Measurements from ENCODE around the gene RMI2.
"Not testable (repeated sequence)": the region's sequence is repeated elsewhere in the genome, so short reads cannot be mapped to it uniquely, and the experiment has no call there.

The RMI2 gene

GRCh38 chr16:11370932-11371279 lies 25.6 kb downstream of the RMI2 start:
- not testable (repeated sequence) for DNase-seq; H3K23ac ChIP-seq (ENCODE audit: low read length); H3K4me2 ChIP-seq (ENCODE audit: low read length); H3K4ac ChIP-seq (ENCODE audit: low read depth, low read length); H2BK5ac ChIP-seq (ENCODE audit: low read depth, low read length, poor library complexity); H3K36me3 ChIP-seq (ENCODE audit: control insufficient read depth in 1 of 2, insufficient read depth in 2 of 2, low read length in 2 of 2); H3K4me3 ChIP-seq (ENCODE audit: low read depth, low read length); H4K12ac ChIP-seq (ENCODE audit: low read depth, low read length); H4K91ac ChIP-seq (ENCODE audit: low read depth, low read length); H2AK5ac ChIP-seq (ENCODE audit: low read length); H2BK120ac ChIP-seq (ENCODE audit: insufficient read depth, low read length, poor library complexity); H3K9me3 ChIP-seq (ENCODE audit: insufficient read depth, low read depth, low read length); H3K79me2 ChIP-seq (ENCODE audit: control insufficient read depth, insufficient read depth, low read length, poor library complexity); H2AFZ ChIP-seq (ENCODE audit: insufficient read depth, low read length, poor library complexity); H3K14ac ChIP-seq (ENCODE audit: low read length); H3K27ac ChIP-seq (ENCODE audit: low read depth, low read length); H3K9ac ChIP-seq (ENCODE audit: low read length); H3K18ac ChIP-seq (ENCODE audit: low read length); H2BK12ac ChIP-seq (ENCODE audit: low read length); H4K8ac ChIP-seq (ENCODE audit: low read depth, low read length); H3K79me1 ChIP-seq (ENCODE audit: low read length); H3K4me1 ChIP-seq (ENCODE audit: control insufficient read depth in 1 of 2, insufficient read depth in 2 of 2, low read length in 2 of 2); H3K27me3 ChIP-seq (ENCODE audit: insufficient read depth, low read length)
- WGBS (ENCODE audit: extremely low coverage, insufficient coverage, insufficient read length) = no CpG with 5 or more reads among the region's 13 CpGs

DNA sequence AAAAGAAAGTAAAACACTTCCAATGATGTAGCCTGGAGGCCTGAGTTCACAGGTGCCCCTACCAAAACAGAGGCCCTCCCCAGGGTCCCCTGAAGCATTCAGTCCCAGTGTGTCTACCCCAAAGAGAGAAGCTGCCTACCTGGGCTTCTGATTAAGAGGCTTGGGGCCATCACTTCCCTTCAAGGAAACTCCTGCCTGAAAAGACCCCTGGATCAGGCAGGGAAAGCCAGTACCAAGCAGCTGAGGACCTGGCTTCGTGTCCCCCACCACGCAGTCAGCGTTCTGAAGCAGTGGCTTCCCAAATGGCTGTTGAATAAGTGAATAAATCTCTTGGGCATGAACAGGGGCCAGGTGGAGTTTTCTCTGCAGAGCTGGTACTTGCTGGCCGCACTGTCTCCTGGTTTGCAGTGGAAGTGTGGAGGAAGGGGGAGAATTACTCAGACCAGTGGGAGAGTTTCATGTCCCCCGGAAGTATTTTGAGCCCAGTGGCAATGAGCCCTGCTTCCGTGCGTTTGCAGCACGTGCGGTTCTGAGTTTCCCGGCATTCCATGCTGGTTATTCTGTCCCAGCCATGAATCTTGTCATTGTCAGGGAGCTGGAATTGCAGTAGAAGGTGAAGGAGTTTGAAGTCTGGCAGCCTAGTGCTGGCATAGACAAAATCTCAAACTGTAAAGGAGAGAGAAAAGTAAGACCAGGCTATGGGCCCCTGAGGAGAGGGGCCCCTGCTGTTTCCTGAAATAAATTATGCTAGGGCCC lies 27.0 kb downstream of the RMI2 start:
- Histone ChIP-seq H3K27me3 (ENCODE audit: insufficient read depth, low read length) (no peaks in the 10 kb centered on the region), H4K12ac (ENCODE audit: low read depth, low read length) (no peak overlapping the region), H2AK5ac (ENCODE audit: low read length) (no peak overlapping the region), H3K27ac (ENCODE audit: low read depth, low read length) (no peak overlapping the region), H4K8ac (ENCODE audit: low read depth, low read length) (no peak overlapping the region), H3K36me3 (ENCODE audit: control insufficient read depth in 1 of 2, insufficient read depth in 2 of 2, low read length in 2 of 2) (no peaks in the 10 kb centered on the region), H2BK5ac (ENCODE audit: low read depth, low read length, poor library complexity) (no peak overlapping the region), H3K4me2 (ENCODE audit: low read length) (no peak overlapping the region), H3K14ac (ENCODE audit: low read length) (no peak overlapping the region), H3K79me2 (ENCODE audit: control insufficient read depth, insufficient read depth, low read length, poor library complexity) (no peaks in the 10 kb centered on the region), H3K4me3 (ENCODE audit: low read depth, low read length) (no peak overlapping the region), H3K18ac (ENCODE audit: low read length) (no peak overlapping the region), H2BK12ac (ENCODE audit: low read length) (no peak overlapping the region), H2AFZ (ENCODE audit: insufficient read depth, low read length, poor library complexity) (no peak overlapping the region), H3K9me3 (ENCODE audit: insufficient read depth, low read depth, low read length) (no peaks in the 10 kb centered on the region), H3K23ac (ENCODE audit: low read length) (no peak overlapping the region), H3K4ac (ENCODE audit: low read depth, low read length) (no peak overlapping the region), H3K4me1 (ENCODE audit: control insufficient read depth in 1 of 2, insufficient read depth in 2 of 2, low read length in 2 of 2) (peaks cover 0 to 3% of the 10 kb centered on the region in 2 experiments), H2BK120ac (ENCODE audit: insufficient read depth, low read length, poor library complexity) (no peak overlapping the region), H3K9ac (ENCODE audit: low read length) (no peak overlapping the region), H3K79me1 (ENCODE audit: low read length) (no peaks in the 10 kb centered on the region), H4K91ac (ENCODE audit: low read depth, low read length) (no peak overlapping the region)
- no peak for DNase-seq
- no CpG with 5 or more reads among the region's 10 CpGs for WGBS (ENCODE audit: extremely low coverage, insufficient coverage, insufficient read length)

- Histone ChIP-seq H3K27me3 (ENCODE audit: insufficient read depth, low read length) (no peaks in the 10 kb centered on the region), H3K4me3 (ENCODE audit: low read depth, low read length) (no peak overlapping the region), H3K36me3 (ENCODE audit: control insufficient read depth in 1 of 2, insufficient read depth in 2 of 2, low read length in 2 of 2) (no peaks in the 10 kb centered on the region), H4K8ac (ENCODE audit: low read depth, low read length) (no peak overlapping the region), H2AK5ac (ENCODE audit: low read length) (no peak overlapping the region), H4K12ac (ENCODE audit: low read depth, low read length) (no peak overlapping the region), H2BK5ac (ENCODE audit: low read depth, low read length, poor library complexity) (no peak overlapping the region), H3K4me2 (ENCODE audit: low read length) (no peak overlapping the region), H3K9me3 (ENCODE audit: insufficient read depth, low read depth, low read length) (no peaks in the 10 kb centered on the region), H3K9ac (ENCODE audit: low read length) (no peak overlapping the region), H4K91ac (ENCODE audit: low read depth, low read length) (no peak overlapping the region), H3K27ac (ENCODE audit: low read depth, low read length) (no peak overlapping the region), H3K18ac (ENCODE audit: low read length) (no peak overlapping the region), H3K23ac (ENCODE audit: low read length) (no peak overlapping the region), H3K4ac (ENCODE audit: low read depth, low read length) (no peak overlapping the region), H3K79me2 (ENCODE audit: control insufficient read depth, insufficient read depth, low read length, poor library complexity) (no peaks in the 10 kb centered on the region), H3K14ac (ENCODE audit: low read length) (no peak overlapping the region), H3K79me1 (ENCODE audit: low read length) (no peaks in the 10 kb centered on the region), H2AFZ (ENCODE audit: insufficient read depth, low read length, poor library complexity) (no peak overlapping the region), H2BK120ac (ENCODE audit: insufficient read depth, low read length, poor library complexity) (no peak overlapping the region), H3K4me1 (ENCODE audit: control insufficient read depth in 1 of 2, insufficient read depth in 2 of 2, low read length in 2 of 2) (peaks cover 0 to 3% of the 10 kb centered on the region in 2 experiments), H2BK12ac (ENCODE audit: low read length) (no peak overlapping the region)
- no peak for DNase-seq
- WGBS (ENCODE audit: extremely low coverage, insufficient coverage, insufficient read length) = no CpG with 5 or more reads among the region's 6 CpGs
Observed at GRCh38 chr16:11372829-11373306, 27.6 kb downstream of the RMI2 start.

GRCh38 chr16:11374255-11374654 lies 29.0 kb downstream of the RMI2 start:
- H3K18ac ChIP-seq (ENCODE audit: low read length) = no peak overlapping the region
- H3K4me2 ChIP-seq (ENCODE audit: low read length) = no peak overlapping the region
- no peak overlapping the region for H3K4me3 ChIP-seq (ENCODE audit: low read depth, low read length)
- H3K9me3 ChIP-seq (ENCODE audit: insufficient read depth, low read depth, low read length) = no peaks in the 10 kb centered on the region
- no peak overlapping the region for H3K4ac ChIP-seq (ENCODE audit: low read depth, low read length)
- no peaks in the 10 kb centered on the region for H3K27me3 ChIP-seq (ENCODE audit: insufficient read depth, low read length)
- H3K79me1 ChIP-seq (ENCODE audit: low read length) = no peaks in the 10 kb centered on the region
- no peak overlapping the region for H2BK12ac ChIP-seq (ENCODE audit: low read length)
- no peak for DNase-seq
- H3K23ac ChIP-seq (ENCODE audit: low read length) = no peak overlapping the region
- H4K8ac ChIP-seq (ENCODE audit: low read depth, low read length) = no peak overlapping the region
- no peak overlapping the region for H4K12ac ChIP-seq (ENCODE audit: low read depth, low read length)
- no peak overlapping the region for H3K27ac ChIP-seq (ENCODE audit: low read depth, low read length)
- no peak overlapping the region for H4K91ac ChIP-seq (ENCODE audit: low read depth, low read length)
- no peak overlapping the region for H2BK5ac ChIP-seq (ENCODE audit: low read depth, low read length, poor library complexity)
- H3K9ac ChIP-seq (ENCODE audit: low read length) = no peak overlapping the region
- WGBS (ENCODE audit: extremely low coverage, insufficient coverage, insufficient read length) = no CpG with 5 or more reads among the region's 4 CpGs
- H3K36me3 ChIP-seq (ENCODE audit: control insufficient read depth in 1 of 2, insufficient read depth in 2 of 2, low read length in 2 of 2) = no peaks in the 10 kb centered on the region
- no peaks in the 10 kb centered on the region for H3K79me2 ChIP-seq (ENCODE audit: control insufficient read depth, insufficient read depth, low read length, poor library complexity)
- no peak overlapping the region for H2AK5ac ChIP-seq (ENCODE audit: low read length)
- no peak overlapping the region for H2AFZ ChIP-seq (ENCODE audit: insufficient read depth, low read length, poor library complexity)
- peaks cover 0 to 3% of the 10 kb centered on the region in 2 experiments for H3K4me1 ChIP-seq (ENCODE audit: control insufficient read depth in 1 of 2, insufficient read depth in 2 of 2, low read length in 2 of 2)
- H2BK120ac ChIP-seq (ENCODE audit: insufficient read depth, low read length, poor library complexity) = no peak overlapping the region
- no peak overlapping the region for H3K14ac ChIP-seq (ENCODE audit: low read length)

Measured in trophoblast cell (in vitro differentiated cells and primary cell).